Progenitor cell of endocrine pancreas (in vitro differentiated cells): ENCODE results near the gene DPP4. TPM values are rescaled to one million over a fixed set of nuclear protein-coding genes. Genes with fewer than 3 reads are reported as not detected.
"Not testable (repeated sequence)": the region's sequence is repeated elsewhere in the genome, so short reads cannot be mapped to it uniquely, and the experiment has no call there.

Source experiments
- DNase-seq: peaks from one replicate; pipeline ENCODE4 v3.0.0; 2021; ENCODE audit warnings: low spot score; ENCODE audit not compliant: unreplicated experiment
- H3K27ac Mint-ChIP-seq: 2 replicates; pipeline ENCODE4 v1.8.0; 2021; ENCODE audit warnings: mild to moderate bottlenecking, moderate library complexity, mixed read lengths
- H3K27me3 Mint-ChIP-seq: 2 replicates; pipeline ENCODE4 v1.8.0; 2021; ENCODE audit warnings: mixed read lengths
- H3K36me3 Mint-ChIP-seq: 2 replicates; pipeline ENCODE4 v1.8.0; 2022; ENCODE audit warnings: mixed read lengths; ENCODE audit not compliant: insufficient read depth
- H3K4me1 Mint-ChIP-seq: 2 replicates; pipeline ENCODE4 v1.8.0; 2021; ENCODE audit warnings: low read depth, mixed read lengths
- H3K4me3 Mint-ChIP-seq: 2 replicates; pipeline ENCODE4 v1.8.0; 2021; ENCODE audit warnings: low read depth, mild to moderate bottlenecking, moderate library complexity, mixed read lengths
- H3K9me3 Mint-ChIP-seq: 2 replicates; pipeline ENCODE4 v1.8.0; 2021; ENCODE audit warnings: low read depth, mixed read lengths
- total RNA-seq: library from RNA; stranded (reverse); gene quantifications from 2 replicates; pipeline ENCODE4 v1.2.1, GENCODE V29; 2021
- TF ChIP-seq, protein P1 (sequence below): fragments of 200-600 bp; sonication (generic); IDR thresholded peaks from one replicate; pipeline ENCODE4 v1.5.0; 2021; ENCODE audit warnings: antibody characterized with exemption, mild to moderate bottlenecking; ENCODE audit not compliant: unreplicated experiment

Gene DPP4
- total RNA-seq, 1 donor from 2014 or later: 3.2 TPM

DNA sequence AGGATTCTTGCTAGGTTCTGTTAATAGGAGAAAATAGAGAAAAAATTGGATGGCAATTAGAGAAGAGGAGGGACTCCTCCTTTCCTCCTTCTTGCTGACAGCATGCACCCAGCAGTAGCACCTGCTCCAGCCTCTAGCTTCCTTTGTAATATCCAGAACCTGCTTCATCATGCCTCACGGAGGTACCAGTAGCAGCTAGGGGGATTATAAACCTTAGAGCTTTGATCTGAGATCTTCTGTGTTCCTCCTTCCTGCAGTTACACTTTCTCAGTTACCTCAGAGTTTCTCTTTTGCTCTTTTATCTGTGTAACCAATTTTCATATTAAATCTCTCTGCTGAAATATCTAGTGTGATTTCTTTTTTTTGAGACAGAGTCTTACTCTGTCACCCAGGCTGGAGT, 16.6 kb downstream of the DPP4 start:
- H3K4me1 Mint-ChIP-seq: no peaks in the 10 kb centered on the region
- peaks cover 14% of the 10 kb centered on the region for H3K9me3 Mint-ChIP-seq
- peaks cover 12% of the 10 kb centered on the region for H3K27me3 Mint-ChIP-seq
- DNase-seq: no peak
- H3K36me3 Mint-ChIP-seq: no peaks in the 10 kb centered on the region
- H3K4me3 Mint-ChIP-seq: no peak overlapping the region
- H3K27ac Mint-ChIP-seq: no peak overlapping the region
- TF ChIP-seq, protein P1, sequence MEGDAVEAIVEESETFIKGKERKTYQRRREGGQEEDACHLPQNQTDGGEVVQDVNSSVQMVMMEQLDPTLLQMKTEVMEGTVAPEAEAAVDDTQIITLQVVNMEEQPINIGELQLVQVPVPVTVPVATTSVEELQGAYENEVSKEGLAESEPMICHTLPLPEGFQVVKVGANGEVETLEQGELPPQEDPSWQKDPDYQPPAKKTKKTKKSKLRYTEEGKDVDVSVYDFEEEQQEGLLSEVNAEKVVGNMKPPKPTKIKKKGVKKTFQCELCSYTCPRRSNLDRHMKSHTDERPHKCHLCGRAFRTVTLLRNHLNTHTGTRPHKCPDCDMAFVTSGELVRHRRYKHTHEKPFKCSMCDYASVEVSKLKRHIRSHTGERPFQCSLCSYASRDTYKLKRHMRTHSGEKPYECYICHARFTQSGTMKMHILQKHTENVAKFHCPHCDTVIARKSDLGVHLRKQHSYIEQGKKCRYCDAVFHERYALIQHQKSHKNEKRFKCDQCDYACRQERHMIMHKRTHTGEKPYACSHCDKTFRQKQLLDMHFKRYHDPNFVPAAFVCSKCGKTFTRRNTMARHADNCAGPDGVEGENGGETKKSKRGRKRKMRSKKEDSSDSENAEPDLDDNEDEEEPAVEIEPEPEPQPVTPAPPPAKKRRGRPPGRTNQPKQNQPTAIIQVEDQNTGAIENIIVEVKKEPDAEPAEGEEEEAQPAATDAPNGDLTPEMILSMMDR: no peak

DNA sequence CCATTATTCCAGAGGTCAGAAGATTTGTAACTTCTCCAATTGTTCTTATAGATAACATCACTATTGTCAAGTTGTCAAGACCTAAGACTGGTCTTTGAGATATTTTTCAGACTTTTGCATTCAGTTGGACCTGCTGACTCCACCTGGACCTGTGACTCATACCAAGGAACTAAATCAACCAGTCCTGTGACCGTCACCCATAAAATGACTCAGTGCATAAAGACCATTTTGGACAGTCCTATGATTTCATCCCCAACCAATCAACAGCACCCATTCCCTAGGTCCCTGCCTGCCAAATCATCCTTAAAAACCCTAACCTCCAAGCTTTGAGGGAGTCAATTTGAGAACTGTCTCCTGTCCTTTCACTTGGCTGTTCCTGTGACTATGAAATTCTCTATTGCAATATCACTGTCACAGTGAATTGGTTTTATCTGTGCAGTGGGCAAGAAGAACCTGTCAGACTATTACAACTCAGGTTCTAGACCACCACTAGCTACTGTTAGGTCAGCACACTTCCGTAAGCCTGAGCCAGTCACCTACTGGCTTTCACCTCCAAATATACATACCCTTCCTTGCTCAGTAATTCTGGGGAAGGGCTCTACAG, 17.1 kb downstream of the DPP4 start:
- Mint-ChIP-seq H3K36me3 (no peaks in the 10 kb centered on the region), H3K4me1 (no peaks in the 10 kb centered on the region), H3K9me3 (peaks cover 14% of the 10 kb centered on the region), H3K27me3 (peaks cover 13% of the 10 kb centered on the region), H3K27ac (no peak overlapping the region), H3K4me3 (no peak overlapping the region)
- no peak for DNase-seq
- TF ChIP-seq, protein P1: no peak

DNA sequence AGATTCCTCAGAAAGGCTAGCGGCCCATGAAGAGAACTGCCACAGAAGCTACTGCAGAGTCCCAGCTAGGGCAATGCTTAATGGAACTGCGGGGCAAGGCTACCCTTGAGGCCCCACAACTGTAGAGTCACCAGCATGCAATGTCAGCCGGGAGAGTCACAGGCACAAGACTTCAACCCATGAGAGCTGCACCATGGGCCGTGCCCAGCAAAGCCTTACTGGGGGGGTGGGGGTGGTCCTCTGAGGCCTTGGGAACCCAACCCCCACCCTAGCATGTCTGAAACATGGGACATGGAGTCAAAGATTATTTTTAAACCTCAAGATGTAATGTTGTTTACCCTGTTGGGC, 20.2 kb downstream of the DPP4 start:
- TF ChIP-seq, protein P1: no peak
- no peaks in the 10 kb centered on the region for H3K4me1 Mint-ChIP-seq
- H3K27ac Mint-ChIP-seq: no peak overlapping the region
- peaks cover 6% of the 10 kb centered on the region for H3K27me3 Mint-ChIP-seq
- DNase-seq: no peak
- peaks cover 14% of the 10 kb centered on the region for H3K9me3 Mint-ChIP-seq
- no peak overlapping the region for H3K4me3 Mint-ChIP-seq
- no peaks in the 10 kb centered on the region for H3K36me3 Mint-ChIP-seq

DNA sequence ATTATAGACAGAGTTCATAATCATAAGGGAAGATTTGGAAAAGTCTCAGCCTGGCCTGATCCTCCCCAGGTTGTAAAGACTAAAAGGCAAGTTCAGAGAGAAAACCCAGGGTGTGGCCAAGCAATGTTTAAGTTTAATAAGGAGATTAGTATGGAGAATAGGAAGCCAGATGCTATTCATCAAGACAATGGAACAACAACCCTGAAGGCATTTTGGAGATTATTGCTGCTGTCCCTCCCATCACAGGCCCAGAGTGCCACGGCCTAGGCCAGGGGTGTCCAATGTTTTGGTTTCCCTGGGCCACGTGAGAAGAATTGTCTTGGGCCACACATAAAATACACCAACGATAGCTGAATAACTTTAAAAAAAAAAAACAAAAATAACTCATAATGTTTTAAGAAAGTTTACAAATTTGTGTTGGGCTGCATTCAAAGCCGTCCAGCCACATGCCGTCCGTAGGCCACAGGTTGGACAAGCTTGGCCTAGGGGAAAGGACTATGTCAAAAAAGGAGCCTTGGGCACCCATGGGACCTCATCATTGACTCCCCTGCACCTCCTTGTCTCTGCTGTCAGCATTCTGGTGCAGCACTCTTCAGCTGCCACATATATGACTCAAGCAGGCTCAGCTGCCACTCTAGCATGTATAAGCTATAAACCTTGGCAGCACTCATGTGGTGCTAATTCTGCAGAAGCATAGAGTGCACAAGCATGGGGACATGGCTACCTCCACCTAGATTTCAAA, 20.8 kb downstream of the DPP4 start:
- Mint-ChIP-seq H3K27ac (no peak overlapping the region), H3K4me3 (no peak overlapping the region), H3K36me3 (no peaks in the 10 kb centered on the region), H3K4me1 (no peaks in the 10 kb centered on the region), H3K9me3 (peaks cover 14% of the 10 kb centered on the region), H3K27me3 (peaks cover 10% of the 10 kb centered on the region)
- no peak for DNase-seq
- TF ChIP-seq, protein P1: no peak

DNA sequence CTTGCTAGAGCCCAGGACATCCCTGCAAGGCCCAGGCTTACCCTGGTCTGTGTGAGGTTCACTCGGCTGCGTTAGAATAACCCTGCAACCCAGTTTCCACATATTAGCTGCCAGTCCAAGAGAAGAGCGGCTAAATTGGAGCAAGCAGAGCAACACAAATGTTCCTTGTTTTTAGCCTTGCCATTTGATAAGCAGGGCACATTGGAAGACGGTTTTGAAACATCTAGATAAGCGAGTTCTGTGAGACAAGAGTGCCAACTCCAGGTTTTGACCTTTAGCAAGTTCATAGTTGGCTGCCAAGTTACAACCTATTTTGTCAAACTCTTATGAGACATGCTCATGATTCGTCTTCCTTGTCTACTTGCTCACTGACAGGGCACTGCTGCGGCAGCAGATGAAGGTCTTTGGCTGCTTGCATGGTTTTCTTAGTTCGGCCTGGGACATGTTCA, 23.5 kb downstream of the DPP4 start:
- Mint-ChIP-seq H3K4me1 (no peaks in the 10 kb centered on the region), H3K27me3 (peaks cover 11% of the 10 kb centered on the region), H3K4me3 (no peak overlapping the region), H3K27ac (no peak overlapping the region), H3K9me3 (no peaks in the 10 kb centered on the region), H3K36me3 (no peaks in the 10 kb centered on the region)
- TF ChIP-seq, protein P1: no peak
- no peak for DNase-seq

DNA sequence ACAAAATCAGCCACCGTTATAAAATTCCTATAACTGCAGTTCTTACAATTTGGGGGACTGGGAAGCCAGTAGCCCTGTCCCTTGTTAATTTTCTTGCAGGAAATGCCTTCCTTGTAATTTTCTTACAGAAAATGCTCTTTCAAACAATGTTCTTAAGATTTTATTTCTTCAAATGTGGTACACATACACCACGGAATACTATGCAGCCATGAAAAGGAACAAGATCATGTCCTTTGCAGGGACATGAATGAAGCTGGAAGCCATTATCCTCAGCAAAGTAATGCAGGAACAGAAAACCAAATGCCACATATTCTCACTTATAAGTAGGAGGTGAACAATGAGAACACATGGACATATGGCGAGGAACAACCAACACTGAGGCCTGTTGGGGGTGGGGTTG, 24.9 kb downstream of the DPP4 start:
- H3K4me3 Mint-ChIP-seq, H3K36me3 Mint-ChIP-seq, H3K27ac Mint-ChIP-seq, DNase-seq, H3K4me1 Mint-ChIP-seq, H3K9me3 Mint-ChIP-seq: not testable (repeated sequence)
- H3K27me3 Mint-ChIP-seq: peaks cover 11% of the 10 kb centered on the region
